ENCODE results near the gene CDH4.

DNA sequence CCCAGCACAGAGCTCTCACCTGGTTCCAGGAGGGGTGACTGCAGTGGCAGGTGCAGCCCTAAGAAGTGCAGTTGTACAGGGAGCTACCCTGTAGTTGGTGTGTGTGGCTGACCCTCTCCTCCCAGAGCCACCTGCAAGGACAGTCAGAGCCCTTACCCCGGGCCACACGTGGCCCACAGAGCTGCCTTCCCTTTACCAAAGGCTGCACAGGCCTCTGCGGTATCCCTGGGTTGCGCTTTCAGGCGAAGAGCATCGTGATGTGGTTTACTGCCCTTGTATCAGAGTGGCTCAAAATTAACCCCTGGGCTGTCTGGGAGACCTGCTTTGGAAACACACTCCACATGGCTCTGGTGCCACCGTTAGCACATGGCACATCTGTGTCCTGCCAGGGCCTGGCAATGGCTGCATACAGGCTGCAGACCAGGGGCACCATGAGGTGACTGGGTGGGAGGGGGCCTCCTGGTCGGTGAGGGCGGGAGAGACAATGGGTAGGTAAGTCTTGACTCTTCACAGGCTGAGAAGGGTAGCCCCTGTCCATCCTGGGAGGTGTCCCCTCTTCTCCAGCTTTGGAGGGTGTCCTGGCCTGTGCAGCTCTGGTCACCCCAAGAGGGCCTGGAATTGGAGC, 81.5 kb downstream of the CDH4 start:
- TF ChIP-seq, protein P1, sequence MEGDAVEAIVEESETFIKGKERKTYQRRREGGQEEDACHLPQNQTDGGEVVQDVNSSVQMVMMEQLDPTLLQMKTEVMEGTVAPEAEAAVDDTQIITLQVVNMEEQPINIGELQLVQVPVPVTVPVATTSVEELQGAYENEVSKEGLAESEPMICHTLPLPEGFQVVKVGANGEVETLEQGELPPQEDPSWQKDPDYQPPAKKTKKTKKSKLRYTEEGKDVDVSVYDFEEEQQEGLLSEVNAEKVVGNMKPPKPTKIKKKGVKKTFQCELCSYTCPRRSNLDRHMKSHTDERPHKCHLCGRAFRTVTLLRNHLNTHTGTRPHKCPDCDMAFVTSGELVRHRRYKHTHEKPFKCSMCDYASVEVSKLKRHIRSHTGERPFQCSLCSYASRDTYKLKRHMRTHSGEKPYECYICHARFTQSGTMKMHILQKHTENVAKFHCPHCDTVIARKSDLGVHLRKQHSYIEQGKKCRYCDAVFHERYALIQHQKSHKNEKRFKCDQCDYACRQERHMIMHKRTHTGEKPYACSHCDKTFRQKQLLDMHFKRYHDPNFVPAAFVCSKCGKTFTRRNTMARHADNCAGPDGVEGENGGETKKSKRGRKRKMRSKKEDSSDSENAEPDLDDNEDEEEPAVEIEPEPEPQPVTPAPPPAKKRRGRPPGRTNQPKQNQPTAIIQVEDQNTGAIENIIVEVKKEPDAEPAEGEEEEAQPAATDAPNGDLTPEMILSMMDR (conservative IDR thresholded peaks at IDR 0.05): no peak
- no peak for TF ChIP-seq EZH2 (IDR thresholded peaks at IDR 0.05; ENCODE audit: low read depth)
